ENCODE results near the gene LDHB. TPM values are rescaled to one million over a fixed set of nuclear protein-coding genes. Genes with fewer than 3 reads are reported as not detected.

The LDHB gene
- total RNA-seq, 1 experiment from 2014 or later: 1,343 TPM

GRCh38 chr12:21656905-21657325 lies 727 bp downstream of the LDHB start:
- Mint-ChIP-seq H3K4me1 (peaks cover 32 to 41% of the 10 kb centered on the region in 2 experiments), H3K4me3 (peak overlapping the region; percentile 94 to 100), H3K27me3 (ENCODE audit: low read depth) (0 out of 2 replicates have a peak, but pooled peaks cover 2% of the 10 kb centered on the region), H3K36me3 (ENCODE audit: insufficient read depth in 1 of 3, low read depth in 3 of 3) (peaks cover 39 to 54% (median 42%) of the 10 kb centered on the region in 3 experiments), H3K9me3 (peaks cover 0 to 2% of the 10 kb centered on the region in 2 experiments; a peak in 1 of 5 replicates), H3K27ac (peak overlapping the region; percentile 76 to 100 (median 100); a peak in 6 of 7 replicates)
- H3K27ac ChIP-seq (ENCODE audit: insufficient read length, low read depth, low read length): peak overlapping the region; percentile 81
- no peaks in the 10 kb centered on the region for H3K9me3 ChIP-seq (ENCODE audit: control insufficient read depth, low read depth, low read length)
- peak overlapping the region; percentile 95; the same call in 1 of the 2 replicates for H3K4ac ChIP-seq (ENCODE audit: low read depth, low read length)
- no peak overlapping the region for H4K91ac ChIP-seq (ENCODE audit: insufficient read length, low read depth, low read length)
- peak overlapping the region; percentile 70 for H2BK120ac ChIP-seq (ENCODE audit: low read depth, low read length, poor library complexity, severe bottlenecking)
- H2BK5ac ChIP-seq (ENCODE audit: insufficient read length, low read length): peak overlapping the region; percentile 83
- H2BK15ac ChIP-seq (ENCODE audit: low read depth, low read length): no peak overlapping the region
- H4K20me1 ChIP-seq (ENCODE audit: control insufficient read depth, insufficient read depth, insufficient read length): no peaks in the 10 kb centered on the region
- peak overlapping the region; percentile 52 for H3K56ac ChIP-seq (ENCODE audit: insufficient read length, low read depth, low read length)
- no peak overlapping the region for H3T11ph ChIP-seq (ENCODE audit: low read length)
- peak overlapping the region; percentile 97 for H4K5ac ChIP-seq (ENCODE audit: insufficient read length, low read depth, low read length)
- no peaks in the 10 kb centered on the region for H3K79me1 ChIP-seq (ENCODE audit: insufficient read depth, low read depth, low read length, poor library complexity, severe bottlenecking)
- no peak overlapping the region for H2BK20ac ChIP-seq (ENCODE audit: low read depth, low read length, poor library complexity, severe bottlenecking)
- H4K8ac ChIP-seq (replicated peaks; ENCODE audit: insufficient read length, low read depth, low read length): no peak overlapping the region
- no peak overlapping the region for H2AFZ ChIP-seq (ENCODE audit: low read length)
- no CpG with 5 or more reads among the region's 16 CpGs for WGBS (ENCODE audit: extremely low coverage, insufficient read length, low lambda C conversion rate)
- H3K4me1 ChIP-seq (ENCODE audit: insufficient read depth, low read length): no peaks in the 10 kb centered on the region
- H3K14ac ChIP-seq (ENCODE audit: insufficient read depth, low read length): peak overlapping the region; percentile 97
- peak overlapping the region; percentile 94 for H3K18ac ChIP-seq (ENCODE audit: insufficient read length, low read depth, low read length)
- H3K79me2 ChIP-seq (ENCODE audit: insufficient read depth, low read length): peaks cover 23% of the 10 kb centered on the region; the same call in 1 of the 2 replicates
- H2AK5ac ChIP-seq (ENCODE audit: insufficient read length, low read length): no peak overlapping the region
- H3K23me2 ChIP-seq (ENCODE audit: insufficient read length, low read depth, low read length, poor library complexity, severe bottlenecking): peaks cover 8% of the 10 kb centered on the region
- no peak overlapping the region for H3K23ac ChIP-seq (ENCODE audit: insufficient read length, low read depth, low read length)
- H3K27me3 ChIP-seq (ENCODE audit: insufficient read depth, low read length): no peaks in the 10 kb centered on the region
- TF ChIP-seq CTCF (conservative IDR thresholded peaks at IDR 0.05): no peak
- peak; percentile 47 for DNase-seq
- H3K4me2 ChIP-seq (ENCODE audit: insufficient read depth, insufficient read length, low read length): peak overlapping the region; percentile 80
- no peak overlapping the region for H2BK12ac ChIP-seq (ENCODE audit: insufficient read length, low read depth, low read length)
- H3K9ac ChIP-seq (ENCODE audit: extremely low read depth, insufficient read length, low read length): peak overlapping the region; percentile 94

Data from H9 (cell line).